ENCODE data around the gene SNN. TPM values are rescaled to one million over a fixed set of nuclear protein-coding genes. Genes with fewer than 3 reads are reported as not detected.

Gene SNN
- 4.4 TPM for total RNA-seq

DNA sequence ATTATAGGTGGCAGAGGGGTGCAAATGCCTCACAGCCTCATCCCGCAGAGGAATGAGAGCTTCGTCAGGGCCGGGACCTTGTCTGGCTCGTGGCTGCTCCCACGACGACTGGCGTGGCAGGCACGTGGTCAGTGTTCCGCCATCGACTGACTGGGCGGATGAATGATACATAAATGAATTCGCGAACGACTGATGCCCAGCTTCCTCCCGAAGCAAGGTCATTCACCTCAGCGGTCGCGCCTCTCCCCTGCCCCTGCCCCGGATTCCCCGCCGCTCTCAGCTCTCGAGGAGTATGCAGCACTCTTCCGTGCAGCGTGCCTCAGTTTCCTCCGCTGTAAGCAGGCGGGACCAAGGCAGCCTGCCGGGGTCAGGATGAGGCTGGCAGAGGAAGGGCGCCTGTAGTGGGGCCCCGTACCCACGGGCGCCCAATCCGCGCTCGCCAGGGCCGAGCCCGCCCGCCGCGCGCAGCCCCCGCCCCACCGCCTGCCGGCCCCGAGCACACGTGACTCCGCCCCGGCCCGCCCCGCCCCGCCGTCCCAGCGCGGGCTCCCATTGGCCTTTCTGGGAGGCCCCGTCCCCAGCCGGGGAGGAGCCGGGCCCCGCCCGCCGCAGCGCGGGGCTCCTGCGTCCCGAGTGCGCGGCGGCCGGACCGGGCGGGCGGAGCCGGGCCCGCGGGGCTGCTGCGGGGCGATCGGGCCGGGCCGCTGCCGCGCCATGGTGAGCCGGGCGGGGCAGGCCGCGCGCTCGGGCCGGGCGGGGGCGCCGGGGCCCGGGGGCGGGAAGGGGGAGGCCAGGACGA is at the start of gene SNN:
SNN (plus strand) TSS at position 632 of the 799 bp plus-strand sequence. CDS start 7,605 bp downstream, outside the sequence.
- ATAC-seq, result peak; percentile 96
- peak; percentile 89 for DNase-seq (ENCODE audit: low spot score)

DNA sequence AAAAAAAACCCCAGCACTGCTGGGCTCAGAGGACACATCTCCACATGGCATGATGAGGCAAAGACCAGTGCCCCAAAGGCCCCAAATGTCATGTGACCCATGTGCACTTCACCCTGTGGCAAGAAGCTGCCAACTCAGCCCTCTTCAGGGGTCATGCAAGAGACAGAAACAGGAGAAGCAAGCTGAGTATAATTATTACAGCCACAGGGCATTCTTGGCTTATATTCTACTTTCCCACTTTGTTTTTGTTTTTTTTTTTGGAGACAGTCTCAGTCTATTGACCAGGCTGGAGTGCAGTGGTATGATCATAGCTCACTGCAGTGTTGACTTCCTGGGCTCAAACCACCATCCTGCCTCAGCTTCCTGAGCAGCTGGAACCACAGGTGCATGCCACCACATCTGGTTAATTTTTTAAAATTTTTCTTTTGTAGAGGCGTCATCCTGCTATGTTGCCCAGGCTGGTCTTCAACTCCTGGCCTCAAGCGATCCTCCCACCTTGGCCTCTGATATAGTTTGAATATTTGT is 48.9 kb upstream of the SNN start:
- ATAC-seq, result peak; percentile 90
- peak; percentile 80 for DNase-seq (ENCODE audit: low spot score)

GRCh38 chr16:11620243-11621003 is 47.8 kb upstream of the SNN start:
- DNase-seq (ENCODE audit: low spot score), result no peak

DNA sequence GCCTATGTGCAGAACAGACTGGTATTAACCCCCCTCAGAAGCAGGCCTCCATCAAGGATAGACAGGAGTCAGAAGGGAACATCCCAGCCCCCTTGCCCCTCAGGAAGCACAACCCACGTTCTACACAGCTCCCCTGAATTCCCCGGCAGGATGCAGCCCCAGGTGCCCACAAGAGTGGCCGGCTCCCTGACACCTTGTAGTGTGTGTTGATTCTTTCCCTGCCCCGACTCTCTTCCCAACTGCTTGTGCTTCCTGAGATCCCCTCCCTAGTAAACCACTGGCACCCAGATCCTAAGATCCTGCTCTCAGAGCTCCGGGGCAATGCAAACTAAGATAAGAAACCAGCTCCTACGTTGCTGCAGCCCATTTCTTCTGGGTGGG is 46.7 kb upstream of the SNN start:
- DNase-seq (ENCODE audit: low spot score), result no peak
- no peak for ATAC-seq

More at GRCh38 chr16:11620243-11621003, 47.8 kb upstream of the SNN start:
- no peak for ATAC-seq

DNA sequence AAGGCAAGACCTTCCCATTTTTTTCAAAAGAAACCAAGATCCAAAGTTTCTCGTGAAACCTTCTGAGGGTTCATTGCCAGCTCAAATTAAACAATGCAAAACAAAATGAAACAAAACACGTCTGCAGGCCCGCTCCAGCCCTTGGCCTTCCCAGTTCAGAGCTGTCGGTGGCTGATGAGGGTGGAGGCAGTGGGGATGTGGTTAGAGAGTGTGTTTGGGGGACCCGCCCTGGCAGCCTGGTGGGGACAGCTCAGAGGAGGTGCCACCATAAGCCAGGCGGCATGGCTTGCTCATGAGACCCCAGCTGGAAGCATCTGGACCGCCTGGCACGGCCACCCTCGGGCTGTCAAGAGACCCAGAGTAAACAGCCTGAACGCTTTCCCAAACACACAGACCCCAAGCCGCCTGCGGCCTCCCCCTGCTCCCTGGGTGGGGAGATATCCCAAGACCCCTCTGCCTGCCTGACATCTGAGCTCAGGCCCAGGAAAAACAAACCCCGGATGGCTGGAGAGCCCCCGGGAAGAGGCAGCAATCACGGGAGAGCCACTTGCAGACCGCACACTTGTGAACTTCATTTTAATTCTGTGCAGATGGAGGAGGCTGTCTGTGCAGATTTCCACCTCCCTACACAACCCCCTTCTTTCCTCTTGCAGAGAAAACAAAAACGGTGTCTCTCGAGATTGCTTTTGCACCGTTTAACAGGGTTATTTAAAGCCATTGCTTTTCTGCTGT is 46.2 kb upstream of the SNN start:
- no peak for DNase-seq (ENCODE audit: low spot score)
- ATAC-seq, result no peak

- ATAC-seq (no peak), DNase-seq (ENCODE audit: low spot score) (no peak)
Observed at GRCh38 chr16:11624205-11624604, 44.0 kb upstream of the SNN start.

DNA sequence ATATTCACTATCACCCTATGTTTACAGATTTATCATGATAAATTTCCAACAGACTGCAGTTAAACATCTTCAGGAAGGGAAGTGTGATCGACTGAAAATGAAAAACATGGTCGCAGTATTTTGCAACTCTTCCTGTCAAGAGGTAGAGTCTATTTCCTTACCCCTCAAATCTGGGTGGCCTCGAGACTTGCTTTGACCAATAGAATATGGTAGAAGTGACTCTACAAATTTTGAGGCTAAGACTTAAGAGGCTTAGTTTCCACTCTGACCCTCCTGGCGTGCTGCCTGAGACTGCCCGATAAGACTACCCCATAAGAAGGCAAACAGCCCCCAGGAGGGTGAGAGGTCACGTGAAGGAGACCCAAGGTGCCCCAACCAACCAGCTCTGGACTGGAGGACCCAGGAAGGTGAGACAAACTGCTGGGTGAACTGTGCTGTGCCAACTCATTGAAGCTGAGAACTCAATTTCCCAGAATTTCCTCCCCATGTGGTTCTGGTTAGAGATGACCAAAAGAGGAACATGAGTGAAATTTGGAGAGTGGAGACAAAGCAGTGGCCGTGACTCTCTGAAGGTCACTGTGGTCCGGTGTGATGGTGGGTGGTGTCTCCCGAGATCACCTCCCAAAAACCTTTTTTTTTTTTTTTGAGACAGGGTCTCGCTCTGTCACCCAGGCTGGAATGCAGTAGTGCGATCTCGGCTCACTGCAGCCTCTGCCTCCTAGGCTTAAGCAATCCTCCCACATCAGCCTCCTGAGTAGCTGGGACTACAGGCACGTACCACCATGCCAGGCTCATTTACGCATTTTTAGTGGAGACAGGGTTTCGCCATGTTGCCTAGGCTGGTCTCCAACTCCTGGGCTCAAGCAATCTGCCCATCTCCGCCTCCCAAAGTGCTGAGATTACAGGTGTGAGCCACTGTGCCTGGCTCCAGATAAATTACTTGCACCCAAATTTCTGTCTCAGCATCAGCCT is 43.3 kb upstream of the SNN start:
- DNase-seq (ENCODE audit: low spot score) (no peak), ATAC-seq (no peak)

DNA sequence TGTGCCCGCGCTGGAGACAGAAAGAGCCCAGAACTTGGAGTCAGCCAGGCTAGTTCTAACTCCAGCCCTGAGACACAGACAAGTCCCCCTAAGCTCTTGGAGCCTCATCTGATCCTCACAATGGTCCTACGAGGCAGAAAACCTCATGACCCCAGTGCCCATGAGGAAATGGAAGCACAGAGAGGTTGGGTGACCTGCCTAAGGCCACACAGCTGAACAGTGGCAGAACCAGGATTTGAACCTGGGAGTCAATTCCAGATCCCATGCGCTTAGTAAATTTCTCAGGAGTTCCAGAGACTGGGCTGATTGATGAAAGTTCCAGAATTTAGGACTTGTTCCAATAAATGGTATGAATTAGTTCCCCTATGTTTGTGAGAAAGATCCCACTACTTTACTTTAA is 42.5 kb upstream of the SNN start:
- DNase-seq (ENCODE audit: low spot score) (no peak), ATAC-seq (no peak)

DNA sequence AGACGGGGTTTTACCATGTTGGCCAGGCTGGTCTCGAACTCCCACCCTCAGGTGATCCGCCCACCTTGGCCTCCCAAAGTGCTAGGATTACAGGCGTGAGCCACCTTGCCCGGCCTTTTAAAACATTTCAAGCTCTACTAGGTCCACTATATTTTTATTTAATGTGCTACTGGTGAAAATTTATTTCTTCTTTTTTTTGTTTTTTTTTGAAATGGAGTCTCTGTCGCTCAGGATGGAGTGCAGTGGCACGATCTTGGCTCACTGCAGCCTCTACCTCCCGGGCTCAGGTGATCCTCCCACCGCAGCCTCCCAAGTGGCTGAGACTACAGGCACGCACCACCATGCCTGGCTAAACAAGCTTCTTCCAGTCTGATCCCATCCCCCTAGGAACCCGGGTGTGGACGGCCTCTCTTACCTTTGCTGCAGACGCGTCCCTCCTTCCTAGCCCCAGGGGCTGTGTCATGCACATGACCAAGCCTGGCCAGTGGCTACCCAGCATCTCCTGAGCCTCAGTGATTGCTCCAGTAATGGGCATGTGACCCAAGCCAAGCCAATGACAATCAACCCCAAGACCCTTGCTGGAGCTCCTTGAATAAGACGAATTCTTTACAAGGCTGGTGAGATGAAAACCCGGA is 41.5 kb upstream of the SNN start:
- DNase-seq (ENCODE audit: low spot score) (no peak), ATAC-seq (no peak)

- no peak for ATAC-seq
Observed at GRCh38 chr16:11627292-11627663, 41.0 kb upstream of the SNN start.

DNA sequence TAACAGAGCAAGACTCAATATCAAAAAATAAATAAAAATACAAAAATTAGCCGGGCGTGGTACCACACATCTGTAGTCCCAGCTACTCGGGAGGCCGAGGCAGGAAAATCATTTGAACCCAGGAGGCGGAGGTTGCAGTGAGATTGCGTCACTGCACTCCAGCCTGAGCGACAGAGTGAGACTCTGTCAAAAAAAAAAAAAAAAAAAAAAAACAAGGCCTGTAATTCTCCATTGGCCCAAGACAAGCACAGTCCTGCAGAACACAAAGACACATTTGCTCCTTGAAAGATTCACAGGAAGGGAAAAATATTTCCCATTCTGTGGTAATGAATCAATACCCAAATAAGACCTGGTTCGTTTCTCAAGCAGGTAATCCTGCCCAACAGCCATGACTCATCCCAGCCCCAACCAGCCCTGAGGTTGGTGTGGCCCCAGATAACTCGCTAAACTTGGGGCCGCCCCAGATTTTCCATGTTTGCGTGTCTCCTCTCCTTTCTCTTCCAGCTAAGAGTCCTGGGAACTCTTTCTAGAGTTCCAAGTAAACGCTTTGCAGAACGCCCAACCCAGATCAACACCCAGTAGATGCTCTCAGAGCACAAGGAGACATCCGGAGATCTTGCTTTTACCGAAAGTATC is 40.3 kb upstream of the SNN start:
- DNase-seq (ENCODE audit: low spot score) (no peak), ATAC-seq (no peak)

More at GRCh38 chr16:11627292-11627663, 41.0 kb upstream of the SNN start:
- DNase-seq (ENCODE audit: low spot score), result no peak

DNA sequence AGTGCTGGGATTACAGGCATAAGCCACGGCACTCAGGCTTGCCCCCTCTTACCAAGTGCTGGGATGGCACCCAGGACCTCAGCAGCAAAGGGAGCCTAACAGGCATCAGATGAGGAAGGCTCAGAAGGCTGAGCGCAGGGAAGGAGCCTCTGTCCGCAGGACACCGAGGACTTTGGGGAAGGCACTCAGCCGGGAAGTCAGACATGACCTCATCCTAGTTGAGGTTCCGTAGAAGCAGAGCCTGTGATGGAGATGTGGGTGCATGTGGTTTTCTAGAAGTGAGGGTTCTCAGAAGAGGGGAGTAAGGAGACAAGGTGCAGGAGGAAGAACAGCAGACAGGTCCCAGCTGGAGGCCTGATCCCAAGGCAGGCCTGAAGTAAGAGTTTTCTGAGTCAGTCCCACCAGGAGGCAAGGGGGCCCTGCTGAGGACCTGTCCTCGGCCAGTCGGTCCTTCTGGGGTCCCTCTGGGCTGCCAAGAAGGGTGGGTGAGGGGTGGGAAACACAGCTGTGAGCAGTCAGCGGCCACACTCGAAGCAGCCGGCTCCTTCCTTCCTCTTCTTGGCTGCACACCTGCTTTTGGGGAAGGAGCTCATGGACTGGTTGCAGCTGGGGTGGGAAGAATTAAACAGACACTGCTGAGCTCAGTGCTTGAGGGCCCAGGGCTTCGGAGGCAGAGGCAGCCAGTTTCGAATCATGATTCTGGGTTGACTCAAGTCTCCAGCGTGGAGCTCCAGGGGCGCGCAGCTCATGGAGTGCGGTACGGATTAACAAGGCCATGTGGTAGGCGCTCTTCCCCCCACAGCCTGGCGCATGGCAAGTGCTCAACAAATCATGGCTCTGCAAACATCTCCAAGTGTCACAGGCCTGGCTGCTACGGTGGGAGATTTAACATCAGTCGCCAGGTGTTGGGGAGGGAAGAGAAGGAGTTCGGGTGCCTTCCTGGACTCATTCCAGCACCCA is 38.9 kb upstream of the SNN start:
- DNase-seq (ENCODE audit: low spot score) (no peak), ATAC-seq (peak; percentile 40)

DNA sequence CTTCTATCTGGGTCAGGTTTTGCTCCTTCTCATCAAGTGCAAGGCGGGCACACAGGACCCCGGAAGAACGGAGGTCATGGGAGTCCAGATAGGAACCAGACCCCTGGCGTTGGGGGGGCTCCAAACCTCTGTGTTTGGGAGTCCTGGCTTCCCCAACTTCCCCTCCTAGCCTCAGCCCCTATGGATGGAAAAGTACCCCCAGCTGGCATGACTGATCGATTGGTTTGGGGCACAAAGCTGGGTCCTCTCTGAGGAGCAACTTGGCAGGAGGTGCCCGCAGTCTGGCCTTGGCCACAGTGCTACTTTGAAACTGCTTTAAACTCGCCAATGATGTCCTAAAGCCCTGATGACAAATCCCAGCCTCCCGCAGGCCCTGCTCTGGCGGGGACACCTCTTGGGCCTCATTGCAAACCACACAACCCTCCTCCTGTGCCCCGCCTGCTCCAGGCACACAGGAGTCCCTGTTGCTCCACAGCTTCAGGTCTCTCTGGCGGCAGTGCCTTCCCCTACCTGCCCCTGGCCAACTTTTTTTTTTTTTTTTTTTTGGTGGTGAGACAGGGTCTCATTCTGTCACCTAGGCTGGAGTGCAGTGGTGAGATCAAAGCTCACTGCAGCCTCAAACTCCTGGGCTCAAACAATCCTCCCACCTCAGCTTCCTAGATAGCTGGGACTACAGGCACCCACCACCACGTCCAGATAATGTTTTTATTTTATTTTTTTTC is 38.0 kb upstream of the SNN start:
- no peak for DNase-seq (ENCODE audit: low spot score)
- ATAC-seq, result no peak

DNA sequence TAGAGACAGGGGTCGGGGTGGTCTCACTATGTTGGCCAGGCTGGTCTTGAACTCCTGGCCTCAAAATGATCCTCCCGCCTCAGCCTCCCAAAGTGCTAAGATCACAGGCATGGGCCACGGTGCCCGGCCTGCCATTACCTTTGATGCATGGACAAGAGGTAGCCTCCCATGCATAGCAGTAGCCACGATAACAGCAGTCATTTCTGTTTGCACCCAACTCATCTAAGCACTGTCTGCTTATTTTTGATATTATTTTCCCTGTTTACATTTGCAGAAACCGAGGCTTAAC is 37.5 kb upstream of the SNN start:
- no peak for ATAC-seq
- DNase-seq (ENCODE audit: low spot score), result no peak

- ATAC-seq (no peak), DNase-seq (ENCODE audit: low spot score) (no peak)
Observed at GRCh38 chr16:11631214-11631613, 37.0 kb upstream of the SNN start.

GRCh38 chr16:11632455-11632939 is 35.8 kb upstream of the SNN start:
- DNase-seq (ENCODE audit: low spot score), result no peak
- ATAC-seq, result peak; percentile 62

DNA sequence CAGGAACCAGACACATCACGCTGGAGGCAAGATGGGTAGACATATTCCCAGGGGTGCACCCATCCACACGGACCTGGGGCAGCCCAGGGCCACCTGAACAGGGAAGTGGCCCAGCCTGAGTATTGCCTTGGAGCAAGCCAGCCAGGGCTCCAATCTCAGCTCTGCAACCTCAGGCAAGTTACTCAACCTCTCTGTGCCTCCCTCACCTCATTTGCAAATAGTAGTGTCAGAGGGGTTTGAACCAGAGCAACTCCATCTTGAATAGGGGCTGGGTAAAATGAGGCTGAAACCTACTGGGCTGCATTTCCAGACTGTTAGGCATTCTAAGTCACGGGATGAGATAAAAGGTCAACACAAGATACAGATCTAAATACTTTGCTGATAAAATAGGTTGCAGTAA is 35.1 kb upstream of the SNN start:
- ATAC-seq (no peak), DNase-seq (ENCODE audit: low spot score) (no peak)
